Lung (tissue), 12 donors: ENCODE data around the gene NOVA2. TPM values are rescaled to one million over a fixed set of nuclear protein-coding genes. Genes with fewer than 3 reads are reported as not detected.

Experiments used
- ATAC-seq: fragments of 200-7000 bp; cut with Tn5 transposase; one replicate; pipeline ENCODE4 v1.9.1; 2020; ENCODE audit warnings: moderate number of reproducible peaks; ENCODE audit not compliant: insufficient read depth, low FRiP score
- DNase-seq, 3 donors: peaks; one replicate each; pipeline ENCODE4 v3.0.0-alpha.2; 2013 to 2017
- H3K27ac ChIP-seq, 2 donors: one replicate each; pipeline ENCODE4 v1.5.1; 2013; ENCODE audit warnings: mild to moderate bottlenecking in 2 of 2, moderate library complexity in 2 of 2, control low read depth in 1 of 2, inconsistent platforms in 1 of 2, low read depth in 1 of 2, low read length in 1 of 2
- H3K27me3 ChIP-seq, 3 donors: one replicate each; pipeline ENCODE4 v1.5.1; 2013; ENCODE audit warnings: low read length in 2 of 3; ENCODE audit not compliant: control insufficient read depth in 3 of 3, insufficient read depth in 3 of 3
- H3K36me3 ChIP-seq, 4 donors: one replicate each; pipeline ENCODE4 v1.5.1; 2013; ENCODE audit warnings: low read length in 4 of 4, mild to moderate bottlenecking in 1 of 4, moderate library complexity in 1 of 4; ENCODE audit not compliant: control insufficient read depth in 4 of 4, insufficient read depth in 4 of 4
- H3K4me1 ChIP-seq, 5 donors: one replicate each; pipeline ENCODE4 v1.5.1; 2013; ENCODE audit warnings: low read length in 5 of 5, mild to moderate bottlenecking in 2 of 5, moderate library complexity in 1 of 5; ENCODE audit not compliant: control insufficient read depth in 5 of 5, insufficient read depth in 5 of 5
- H3K4me3 ChIP-seq: one replicate; pipeline ENCODE4 v1.5.1; 2013; ENCODE audit warnings: mild to moderate bottlenecking, control low read depth, moderate library complexity
- H3K9ac ChIP-seq, 2 donors: one replicate each; pipeline ENCODE4 v1.5.1; 2013; ENCODE audit warnings: low read length in 2 of 2, control low read depth in 1 of 2; ENCODE audit not compliant: insufficient read depth in 1 of 2
- H3K9me3 ChIP-seq, 4 donors: one replicate each; pipeline ENCODE4 v1.5.1; 2013; ENCODE audit warnings: low read length in 3 of 4, mild to moderate bottlenecking in 1 of 4, moderate library complexity in 1 of 4; ENCODE audit not compliant: control insufficient read depth in 4 of 4, insufficient read depth in 3 of 4
- CTCF ChIP-seq: IDR thresholded peaks from 2 replicates; pipeline ENCODE4 v1.5.1; 2012; ENCODE audit warnings: mild to moderate bottlenecking; ENCODE audit errors: control extremely low read depth, extremely low read depth
- WGBS, 2 donors: extraction: QIAGEN DNeasy Blood & Tissue Kit; methylation state at CpG; one replicate each; pipeline ENCODE4 v1.1.7; 2013; 5-methylcytosine and 5-hydroxymethylcytosine counted together
- polyA plus RNA-seq, 2 donors: library from polyadenylated mRNA; stranded (reverse); fragments of 200-250 nt; gene quantifications; one replicate each; pipeline ENCODE4 v1.2.1, GENCODE V29; 2013
- total RNA-seq, 2 donors: library from RNA; depleted of rRNA in 1 of 2; stranded (reverse); fragments of >200 nt in 1 of 2; gene quantifications; one replicate each; pipeline ENCODE4 v1.2.1, GENCODE V29; 2014 to 2021
- donor health status: control.
- donor health status: control.
- donor health status: Bipolar disorder and iron deficiency.
- donor health status: healthy.
- donor health status: DM: yes; HTN: yes; CAD: no.

NOVA2 gene
- total and polyA plus RNA-seq, 4 donors, result 2.3 to 11.6 (median 4.8) TPM

- Histone ChIP-seq H3K27ac (no peak overlapping the region), H3K4me1 (no peaks in the 10 kb centered on the region), H3K9me3 (peaks cover 0 to 2% (median 0%) of the 10 kb centered on the region in 4 donors), H3K36me3 (no peaks in the 10 kb centered on the region), H3K4me3 (no peak overlapping the region), H3K27me3 (peaks cover 0 to 7% (median 4%) of the 10 kb centered on the region in 3 donors), H3K9ac (no peak overlapping the region)
- ATAC-seq (no peak), DNase-seq (no peak)
- no peak for TF ChIP-seq CTCF
- 58 to 64% methylated on average over 4 of the region's 4 CpGs for WGBS, 2 donors
These were observed 56.1 kb downstream of the NOVA2 start for GRCh38 chr19:45917421-45918091.

DNA sequence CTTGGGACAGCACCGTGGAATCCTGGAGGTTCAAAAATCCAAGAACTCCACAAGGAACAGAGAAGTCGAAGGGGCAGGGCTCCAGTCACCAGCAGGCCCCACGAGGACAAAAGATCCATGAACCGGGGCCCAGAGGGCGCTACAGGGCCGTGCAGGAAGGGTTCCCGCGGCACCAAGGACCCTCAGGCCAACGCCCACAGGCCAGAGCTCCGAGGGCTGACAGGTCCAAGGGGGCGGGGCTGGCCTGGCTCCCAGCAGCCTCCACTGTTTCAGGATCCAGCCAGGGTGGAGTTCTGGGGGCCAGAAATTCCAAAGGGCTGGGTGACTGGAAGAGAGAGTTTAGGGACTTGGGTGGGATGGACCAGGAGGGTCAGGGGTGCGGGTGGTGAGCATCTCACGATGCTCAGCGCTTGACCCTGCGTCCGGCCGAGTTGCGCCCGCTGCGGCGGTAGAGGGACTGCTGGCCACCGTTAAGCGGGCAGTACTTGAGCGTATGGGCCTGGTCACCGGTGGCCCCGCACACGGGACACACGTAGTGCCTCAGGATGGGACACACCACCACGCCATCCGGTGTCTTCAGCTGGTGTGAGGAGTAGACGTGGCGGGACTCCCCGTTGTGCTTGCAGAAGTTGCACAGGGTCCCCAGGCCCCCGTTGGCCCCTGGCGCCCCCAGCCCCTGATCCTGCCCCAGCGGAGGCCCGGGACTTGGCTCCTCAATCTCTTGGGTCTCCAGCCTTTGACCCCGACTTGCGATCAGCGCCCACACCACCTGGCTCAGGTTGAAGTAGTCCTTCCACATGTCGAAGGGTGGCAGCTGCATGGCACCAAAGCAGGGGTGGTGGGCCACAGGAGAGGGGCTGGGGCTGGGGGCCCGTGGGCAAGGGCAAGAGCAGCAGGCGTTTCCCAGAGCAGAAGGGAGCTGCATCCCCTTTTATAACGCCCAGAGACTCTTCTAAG, 59.5 kb downstream of the NOVA2 start, which contains the start of gene NANOS2:
NANOS2 (minus strand) TSS at position 905 of the 957 bp plus-strand sequence; CDS start at position 820, 85 bp downstream.
- DNase-seq, result no peak
- Histone ChIP-seq H3K9ac (no peak within 1 kb of the TSS), H3K4me1 (no peaks in the 10 kb centered on the region), H3K27ac (no peak within 1 kb of the TSS), H3K9me3 (no peaks in the 10 kb centered on the region), H3K27me3 (peaks cover 0 to 3% (median 0%) of the 10 kb centered on the region in 3 donors), H3K36me3 (no peaks in the 10 kb centered on the region), H3K4me3 (no peak within 1 kb of the TSS)
- 61 to 65% methylated on average over 39 to 44 of the region's 44 CpGs for WGBS, 2 donors
- no peak for TF ChIP-seq CTCF
- no peak for ATAC-seq

GRCh38 chr19:45911291-45911690, 62.4 kb downstream of the NOVA2 start:
- Histone ChIP-seq H3K36me3 (no peaks in the 10 kb centered on the region), H3K4me1 (no peaks in the 10 kb centered on the region), H3K4me3 (no peak overlapping the region), H3K27me3 (peaks cover 0 to 3% (median 0%) of the 10 kb centered on the region in 3 donors), H3K9me3 (no peaks in the 10 kb centered on the region), H3K27ac (no peak overlapping the region), H3K9ac (no peak overlapping the region)
- 72 to 75% methylated on average over 8 of the region's 8 CpGs for WGBS, 2 donors
- DNase-seq, result no peak
- no peak for TF ChIP-seq CTCF
- ATAC-seq, result no peak
